Measurements from ENCODE around the gene MCF2L2. TPM values are rescaled to one million over a fixed set of nuclear protein-coding genes. Genes with fewer than 3 reads are reported as not detected.
A peak's percentile ranks its signal among the peaks of the same experiment; 100 is the strongest.
"Not testable (repeated sequence)": the region's sequence is repeated elsewhere in the genome, so short reads cannot be mapped to it uniquely, and the experiment has no call there.

MCF2L2 gene
- total RNA-seq, 6 experiments from 2014 or later = 0.14 TPM; not detected in 5

DNA sequence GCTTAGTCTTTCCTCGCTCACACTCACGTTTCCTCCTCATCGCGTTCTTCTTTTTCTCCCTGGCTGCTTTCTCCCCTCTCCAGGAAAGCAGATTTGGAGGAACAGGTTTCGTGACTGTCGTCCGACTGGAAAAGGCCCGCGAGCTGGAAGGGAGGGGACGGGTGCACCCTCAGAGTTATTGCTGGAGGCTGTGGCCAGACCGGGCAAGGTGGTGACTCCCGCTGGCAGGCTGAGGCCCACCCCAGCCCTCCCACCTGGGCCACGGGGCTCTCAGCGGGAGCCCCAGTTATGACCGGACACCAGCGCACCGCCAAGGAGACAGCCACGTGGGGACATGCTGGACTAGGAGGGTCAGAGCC is 248.9 kb downstream of the MCF2L2 start:
- H3K9me3 Mint-ChIP-seq; DNase-seq; H3K36me3 Mint-ChIP-seq (ENCODE audit: low read depth); H3K27ac Mint-ChIP-seq: not testable (repeated sequence)
- Mint-ChIP-seq H3K4me3 (peak overlapping the region; percentile 83), H3K27me3 (ENCODE audit: insufficient read depth) (peaks cover 30% of the 10 kb centered on the region), H3K4me1 (ENCODE audit: low read depth) (peaks cover 15% of the 10 kb centered on the region)
- TF ChIP-seq, protein P1, sequence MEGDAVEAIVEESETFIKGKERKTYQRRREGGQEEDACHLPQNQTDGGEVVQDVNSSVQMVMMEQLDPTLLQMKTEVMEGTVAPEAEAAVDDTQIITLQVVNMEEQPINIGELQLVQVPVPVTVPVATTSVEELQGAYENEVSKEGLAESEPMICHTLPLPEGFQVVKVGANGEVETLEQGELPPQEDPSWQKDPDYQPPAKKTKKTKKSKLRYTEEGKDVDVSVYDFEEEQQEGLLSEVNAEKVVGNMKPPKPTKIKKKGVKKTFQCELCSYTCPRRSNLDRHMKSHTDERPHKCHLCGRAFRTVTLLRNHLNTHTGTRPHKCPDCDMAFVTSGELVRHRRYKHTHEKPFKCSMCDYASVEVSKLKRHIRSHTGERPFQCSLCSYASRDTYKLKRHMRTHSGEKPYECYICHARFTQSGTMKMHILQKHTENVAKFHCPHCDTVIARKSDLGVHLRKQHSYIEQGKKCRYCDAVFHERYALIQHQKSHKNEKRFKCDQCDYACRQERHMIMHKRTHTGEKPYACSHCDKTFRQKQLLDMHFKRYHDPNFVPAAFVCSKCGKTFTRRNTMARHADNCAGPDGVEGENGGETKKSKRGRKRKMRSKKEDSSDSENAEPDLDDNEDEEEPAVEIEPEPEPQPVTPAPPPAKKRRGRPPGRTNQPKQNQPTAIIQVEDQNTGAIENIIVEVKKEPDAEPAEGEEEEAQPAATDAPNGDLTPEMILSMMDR (IDR thresholded peaks at IDR 0.05) = 0 out of 2 replicates have a peak, but pooled peaks have one; percentile 3

GRCh38 chr3:183178833-183179549 is 249.4 kb downstream of the MCF2L2 start:
- peaks cover 15% of the 10 kb centered on the region for H3K4me1 Mint-ChIP-seq (ENCODE audit: low read depth)
- peak overlapping the region; percentile 86 for H3K4me3 Mint-ChIP-seq
- H3K36me3 Mint-ChIP-seq (ENCODE audit: low read depth) = no peaks in the 10 kb centered on the region
- TF ChIP-seq, protein P1 (IDR thresholded peaks at IDR 0.05) = peak; percentile 49
- no peak for DNase-seq
- H3K27ac Mint-ChIP-seq = no peak overlapping the region
- H3K9me3 Mint-ChIP-seq = no peaks in the 10 kb centered on the region
- H3K27me3 Mint-ChIP-seq (ENCODE audit: insufficient read depth) = peaks cover 30% of the 10 kb centered on the region

- Mint-ChIP-seq H3K36me3 (ENCODE audit: low read depth) (no peaks in the 10 kb centered on the region), H3K4me3 (peak overlapping the region; percentile 86), H3K27ac (no peak overlapping the region), H3K9me3 (no peaks in the 10 kb centered on the region), H3K27me3 (ENCODE audit: insufficient read depth) (peaks cover 30% of the 10 kb centered on the region), H3K4me1 (ENCODE audit: low read depth) (peaks cover 15% of the 10 kb centered on the region)
- no peak for DNase-seq
- TF ChIP-seq, protein P1 (IDR thresholded peaks at IDR 0.05) = no peak
Measured at GRCh38 chr3:183178512-183178832, 249.9 kb downstream of the MCF2L2 start.

GRCh38 chr3:183172051-183172639 is 256.3 kb downstream of the MCF2L2 start:
- peaks cover 39% of the 10 kb centered on the region for H3K27me3 Mint-ChIP-seq (ENCODE audit: insufficient read depth)
- no peak overlapping the region for H3K4me3 Mint-ChIP-seq
- no peak for DNase-seq
- H3K36me3 Mint-ChIP-seq (ENCODE audit: low read depth) = no peaks in the 10 kb centered on the region
- no peaks in the 10 kb centered on the region for H3K4me1 Mint-ChIP-seq (ENCODE audit: low read depth)
- no peaks in the 10 kb centered on the region for H3K9me3 Mint-ChIP-seq
- H3K27ac Mint-ChIP-seq = no peak overlapping the region
- TF ChIP-seq, protein P1 (IDR thresholded peaks at IDR 0.05) = no peak

DNA sequence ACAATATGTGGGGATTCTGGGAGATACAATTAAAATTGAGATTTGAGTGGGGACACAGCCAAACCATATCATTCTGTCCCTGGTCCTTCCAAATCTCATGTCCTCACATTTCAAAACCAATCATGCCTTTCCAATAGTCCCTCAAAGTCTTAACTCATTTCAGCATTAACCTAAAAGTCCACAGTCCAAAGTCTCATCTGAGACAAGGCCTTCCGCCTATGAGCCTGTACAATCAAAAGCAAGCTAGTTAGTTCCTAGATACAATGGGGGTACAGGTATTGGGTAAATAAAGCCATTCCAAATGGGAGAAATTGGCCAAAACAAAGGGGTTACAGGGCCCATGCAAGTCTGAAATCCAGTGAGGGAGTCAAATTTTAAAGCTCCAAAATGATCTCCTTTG is 260.4 kb downstream of the MCF2L2 start:
- H3K4me3 Mint-ChIP-seq; H3K27ac Mint-ChIP-seq; H3K36me3 Mint-ChIP-seq (ENCODE audit: low read depth); DNase-seq; H3K9me3 Mint-ChIP-seq; H3K4me1 Mint-ChIP-seq (ENCODE audit: low read depth): not testable (repeated sequence)
- peaks cover 33% of the 10 kb centered on the region for H3K27me3 Mint-ChIP-seq (ENCODE audit: insufficient read depth)

DNA sequence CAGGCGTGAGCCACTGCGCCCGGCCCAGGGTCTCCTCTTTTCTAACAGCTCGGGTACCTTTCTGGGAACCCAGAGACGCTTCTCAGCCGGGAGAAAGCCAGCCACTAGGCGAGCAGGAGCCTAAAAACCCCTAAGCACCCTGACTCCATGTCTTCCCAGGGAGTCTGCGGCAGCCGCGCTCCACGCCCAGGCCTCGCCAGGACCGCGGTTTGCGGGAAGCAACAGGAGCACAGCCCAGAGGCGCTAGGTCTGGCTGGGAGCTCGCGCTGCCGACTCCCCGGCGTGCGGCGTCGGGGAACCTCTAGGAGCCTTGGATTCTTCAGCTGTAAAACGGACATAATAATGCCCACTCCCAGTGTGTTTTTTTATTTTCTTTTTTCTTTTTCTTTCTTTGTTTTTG is 264.9 kb downstream of the MCF2L2 start:
- TF ChIP-seq, protein P1 (IDR thresholded peaks at IDR 0.05) = no peak
- Mint-ChIP-seq H3K4me1 (ENCODE audit: low read depth) (peaks cover 8% of the 10 kb centered on the region; the same call in 1 of the 2 replicates), H3K9me3 (no peaks in the 10 kb centered on the region), H3K4me3 (no peak overlapping the region), H3K27ac (no peak overlapping the region), H3K36me3 (ENCODE audit: low read depth) (no peaks in the 10 kb centered on the region), H3K27me3 (ENCODE audit: insufficient read depth) (peaks cover 28% of the 10 kb centered on the region)
- no peak for DNase-seq
